ENCODE measurements around the gene DLK1. TPM values are rescaled to one million over a fixed set of nuclear protein-coding genes. Genes with fewer than 3 reads are reported as not detected.

The DLK1 gene
- polyA plus RNA-seq, 2 of the 4 experiments (the other 2 are of a cell fraction): 0.06 TPM; not detected in 1

DNA sequence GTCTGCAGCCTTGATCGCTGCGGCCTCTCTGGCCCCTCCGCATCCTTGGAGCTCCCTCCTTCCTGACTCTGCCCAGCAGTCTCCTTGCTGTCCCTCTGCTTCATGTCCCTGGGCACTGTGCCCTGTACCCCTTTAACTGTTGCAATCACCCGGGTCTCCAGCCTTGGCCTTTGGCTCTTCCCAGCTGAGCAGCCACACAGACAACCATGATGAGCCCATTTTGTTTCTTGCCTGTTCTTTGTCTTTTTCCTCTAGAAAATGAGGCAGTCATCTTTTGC lies 58.6 kb downstream of the DLK1 start:
- ATAC-seq (no peak), DNase-seq (ENCODE audit: low read depth in 1 of 2, low spot score in 1 of 2) (no peak), FAIRE-seq (no peak)
- Histone ChIP-seq H3K27ac (no peak overlapping the region), H3K4me2 (no peak overlapping the region), H3K9me3 (no peaks in the 10 kb centered on the region), H3K4me3 (no peak overlapping the region), H3K4me1 (no peaks in the 10 kb centered on the region)
- ChIA-PET CTCF (no interaction called here), POLR2A (no interaction called here)
- 85% methylated on average over 4 of the region's 4 CpGs for WGBS (ENCODE audit: missing lambda C conversion rate)
- TF ChIP-seq EP300 (IDR thresholded peaks at IDR 0.05) (no peak), USF2 (IDR thresholded peaks at IDR 0.05) (no peak), NFE2L2 (conservative IDR thresholded peaks at IDR 0.05; ENCODE audit: low read length) (no peak), NR3C1 (IDR thresholded peaks at IDR 0.05) (no peak), MAFK (IDR thresholded peaks at IDR 0.05; ENCODE audit: partially characterized antibody) (no peak), CHD4 (IDR thresholded peaks at IDR 0.05; ENCODE audit: borderline replicate concordance) (no peak), TFCP2L1 (CRISPR knock-in tag; IDR thresholded peaks at IDR 0.05) (no peak), ZFP36 (IDR thresholded peaks at IDR 0.05; ENCODE audit: borderline replicate concordance, partially characterized antibody) (no peak), CBX2 (IDR thresholded peaks at IDR 0.05; ENCODE audit: borderline replicate concordance, low read depth) (no peak), MYC (IDR thresholded peaks at IDR 0.05; ENCODE audit: borderline replicate concordance, low read length) (no peak), EHF (CRISPR knock-in tag; IDR thresholded peaks at IDR 0.05) (no peak), HMGXB4 (CRISPR knock-in tag; IDR thresholded peaks at IDR 0.05; ENCODE audit: borderline replicate concordance) (no peak), EHMT2 (IDR thresholded peaks at IDR 0.05; ENCODE audit: low read depth) (no peak), NPAS2 (CRISPR knock-in tag; IDR thresholded peaks at IDR 0.05; ENCODE audit: borderline replicate concordance) (no peak)
- TF ChIP-seq, protein P1, sequence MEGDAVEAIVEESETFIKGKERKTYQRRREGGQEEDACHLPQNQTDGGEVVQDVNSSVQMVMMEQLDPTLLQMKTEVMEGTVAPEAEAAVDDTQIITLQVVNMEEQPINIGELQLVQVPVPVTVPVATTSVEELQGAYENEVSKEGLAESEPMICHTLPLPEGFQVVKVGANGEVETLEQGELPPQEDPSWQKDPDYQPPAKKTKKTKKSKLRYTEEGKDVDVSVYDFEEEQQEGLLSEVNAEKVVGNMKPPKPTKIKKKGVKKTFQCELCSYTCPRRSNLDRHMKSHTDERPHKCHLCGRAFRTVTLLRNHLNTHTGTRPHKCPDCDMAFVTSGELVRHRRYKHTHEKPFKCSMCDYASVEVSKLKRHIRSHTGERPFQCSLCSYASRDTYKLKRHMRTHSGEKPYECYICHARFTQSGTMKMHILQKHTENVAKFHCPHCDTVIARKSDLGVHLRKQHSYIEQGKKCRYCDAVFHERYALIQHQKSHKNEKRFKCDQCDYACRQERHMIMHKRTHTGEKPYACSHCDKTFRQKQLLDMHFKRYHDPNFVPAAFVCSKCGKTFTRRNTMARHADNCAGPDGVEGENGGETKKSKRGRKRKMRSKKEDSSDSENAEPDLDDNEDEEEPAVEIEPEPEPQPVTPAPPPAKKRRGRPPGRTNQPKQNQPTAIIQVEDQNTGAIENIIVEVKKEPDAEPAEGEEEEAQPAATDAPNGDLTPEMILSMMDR (IDR thresholded peaks at IDR 0.05): no peak

GRCh38 chr14:100785626-100786025 lies 58.9 kb downstream of the DLK1 start:
- no peak for TF ChIP-seq TFCP2L1 (CRISPR knock-in tag; IDR thresholded peaks at IDR 0.05)
- no peak for TF ChIP-seq HOXB13 (CRISPR knock-in tag; IDR thresholded peaks at IDR 0.05; ENCODE audit: low read depth)
- no peak for TF ChIP-seq ZFP36 (IDR thresholded peaks at IDR 0.05; ENCODE audit: borderline replicate concordance, partially characterized antibody)
- no peak overlapping the region for H3K4me3 ChIP-seq
- CTCF ChIA-PET: no interaction called here
- FAIRE-seq (no peak), DNase-seq (ENCODE audit: low read depth in 1 of 2, low spot score in 1 of 2) (no peak), ATAC-seq (no peak)
- no peak overlapping the region for H3K4me2 ChIP-seq
- POLR2A ChIA-PET: no interaction called here
- 80% methylated on average over 7 of the region's 7 CpGs for WGBS (ENCODE audit: missing lambda C conversion rate)
- no peaks in the 10 kb centered on the region for H3K4me1 ChIP-seq
- H3K27ac ChIP-seq: no peak overlapping the region
- no peaks in the 10 kb centered on the region for H3K9me3 ChIP-seq

- Histone ChIP-seq H3K27ac (no peak overlapping the region), H3K4me3 (no peak overlapping the region), H3K9me3 (no peaks in the 10 kb centered on the region), H3K4me2 (no peak overlapping the region), H3K4me1 (no peaks in the 10 kb centered on the region)
- WGBS (ENCODE audit: missing lambda C conversion rate): 61% methylated on average over 11 of the region's 11 CpGs
- no peak for FAIRE-seq
- no peak for ATAC-seq
- ChIA-PET CTCF (no interaction called here), POLR2A (no interaction called here)
- no peak for TF ChIP-seq EHF (CRISPR knock-in tag; IDR thresholded peaks at IDR 0.05)
- TF ChIP-seq RFX5 (IDR thresholded peaks at IDR 0.05): no peak
- TF ChIP-seq HOXB13 (CRISPR knock-in tag; IDR thresholded peaks at IDR 0.05; ENCODE audit: low read depth): no peak
- no peak for TF ChIP-seq BHLHE40 (IDR thresholded peaks at IDR 0.05; ENCODE audit: low read depth, low read length)
- no peak for TF ChIP-seq HEYL (CRISPR knock-in tag; IDR thresholded peaks at IDR 0.05)
- TF ChIP-seq E2F6 (IDR thresholded peaks at IDR 0.05; ENCODE audit: borderline replicate concordance, low read depth): no peak
- TF ChIP-seq FOXS1 (CRISPR knock-in tag; IDR thresholded peaks at IDR 0.05): no peak
- no peak for TF ChIP-seq CBX8 (IDR thresholded peaks at IDR 0.05)
- no peak for TF ChIP-seq ZNF302 (CRISPR knock-in tag; IDR thresholded peaks at IDR 0.05)
- no peak for TF ChIP-seq ELK1 (IDR thresholded peaks at IDR 0.05; ENCODE audit: low read depth, low read length)
- TF ChIP-seq RCOR1 (IDR thresholded peaks at IDR 0.05; ENCODE audit: low read depth, low read length): no peak
- DNase-seq (ENCODE audit: low read depth in 1 of 2, low spot score in 1 of 2): no peak
Measured at GRCh38 chr14:100786131-100786530, 59.4 kb downstream of the DLK1 start.

Data from A549 (cell line).